Measurements from ENCODE around the gene ROBO3.

Gene ROBO3

GRCh38 chr11:124843616-124843910, 21.7 kb upstream of the ROBO3 start:
- no peak for DNase-seq

GRCh38 chr11:124844664-124845079, 20.6 kb upstream of the ROBO3 start:
- DNase-seq = no peak

- DNase-seq = no peak
These were observed 19.1 kb upstream of the ROBO3 start for GRCh38 chr11:124846070-124846673.

DNA sequence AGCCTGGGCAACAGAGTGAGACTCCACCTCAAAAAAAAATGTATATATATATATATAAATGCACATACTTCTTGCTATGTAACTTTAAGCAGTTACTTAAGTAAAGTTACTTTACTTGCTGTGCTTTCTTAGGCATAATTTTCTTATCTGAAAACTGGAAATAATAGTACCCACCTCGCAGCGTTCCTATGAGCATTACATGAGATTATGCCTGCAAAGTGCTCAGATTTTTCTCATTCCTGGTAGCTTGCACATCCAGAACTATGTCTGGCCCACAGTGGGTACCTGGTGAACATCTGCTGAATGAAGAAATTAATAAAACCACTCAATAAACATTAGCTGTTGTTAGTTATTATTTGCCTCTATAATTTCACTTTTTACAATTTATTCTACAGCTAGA, 6.1 kb upstream of the ROBO3 start:
- no peak for DNase-seq

- DNase-seq = no peak
These were observed 3.6 kb upstream of the ROBO3 start for GRCh38 chr11:124861670-124862069.

GRCh38 chr11:124863137-124863825, 2.0 kb upstream of the ROBO3 start:
- no peak for DNase-seq

GRCh38 chr11:124863826-124864165, 1.4 kb upstream of the ROBO3 start:
- DNase-seq = no peak

- DNase-seq = no peak
These were observed 898 bp upstream of the ROBO3 start for GRCh38 chr11:124864176-124864891.

GRCh38 chr11:124864892-124865180, 396 bp upstream of the ROBO3 start:
- DNase-seq = no peak

DNA sequence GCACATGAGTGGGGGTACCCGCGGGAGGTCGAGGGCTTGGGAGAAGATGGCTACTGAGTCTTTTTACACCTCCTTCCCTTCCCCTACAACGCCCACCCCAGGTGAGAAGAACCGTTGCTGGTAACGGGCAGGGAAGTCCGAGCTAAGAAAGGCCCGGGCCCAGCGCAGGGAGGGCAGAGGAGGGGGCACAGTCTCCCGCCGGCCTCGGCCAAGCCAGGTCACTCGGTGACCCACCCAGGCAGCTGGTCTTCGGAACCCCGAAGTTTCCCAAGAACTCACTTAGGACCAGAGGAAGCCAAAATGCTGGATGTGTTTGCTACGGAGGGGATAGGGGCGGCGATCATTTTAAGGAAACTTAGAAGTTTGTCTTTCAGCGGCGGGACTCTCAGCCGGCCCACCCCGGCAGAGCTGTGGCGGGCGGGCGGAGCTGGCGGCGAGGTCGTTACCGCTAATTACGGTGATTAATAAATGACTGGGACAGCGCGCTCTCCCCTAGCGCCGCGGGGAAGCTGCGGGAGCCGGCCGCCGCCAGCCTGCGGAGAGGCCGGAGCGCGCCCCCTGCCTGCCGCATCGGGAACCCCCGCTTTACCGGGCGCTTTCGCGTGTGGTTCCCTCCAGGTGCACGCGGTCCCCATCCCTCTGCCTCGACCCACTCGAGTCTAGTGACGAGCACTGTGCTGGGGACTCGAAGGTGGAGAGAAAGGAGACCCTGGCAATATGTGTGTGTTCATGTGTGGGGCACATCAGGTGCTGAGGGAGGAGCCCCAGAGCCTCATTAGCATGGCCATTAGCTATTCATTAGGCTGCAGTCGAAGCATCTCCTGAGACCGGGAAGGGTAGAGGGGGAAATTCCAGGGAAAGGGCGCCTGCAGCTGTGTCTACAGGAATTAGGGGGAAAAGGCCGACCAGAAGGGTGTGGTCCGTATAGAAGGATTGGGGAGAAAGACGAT, 945 bp downstream of the ROBO3 start:
- DNase-seq = peak; percentile 18

DNA sequence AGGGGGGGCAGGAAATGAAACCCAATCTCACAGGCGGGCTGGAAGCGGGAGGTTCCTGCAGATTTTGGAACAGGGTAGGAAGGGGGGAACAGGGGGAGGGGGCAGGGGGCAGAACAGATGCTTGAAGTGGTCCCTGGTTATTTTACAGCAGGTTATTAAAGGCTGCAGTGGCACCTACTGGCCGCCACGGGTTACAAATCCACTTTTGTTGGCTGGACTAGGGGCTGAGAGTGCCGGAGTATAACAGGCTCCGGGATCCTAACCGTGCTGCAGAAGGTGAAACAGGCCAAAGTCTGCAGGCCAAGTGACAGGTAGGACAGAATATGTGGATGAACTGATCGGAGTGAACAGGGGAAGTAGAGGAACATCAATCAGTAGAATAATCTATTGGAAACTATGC, 2.5 kb downstream of the ROBO3 start:
- peak; percentile 27 for DNase-seq

DNA sequence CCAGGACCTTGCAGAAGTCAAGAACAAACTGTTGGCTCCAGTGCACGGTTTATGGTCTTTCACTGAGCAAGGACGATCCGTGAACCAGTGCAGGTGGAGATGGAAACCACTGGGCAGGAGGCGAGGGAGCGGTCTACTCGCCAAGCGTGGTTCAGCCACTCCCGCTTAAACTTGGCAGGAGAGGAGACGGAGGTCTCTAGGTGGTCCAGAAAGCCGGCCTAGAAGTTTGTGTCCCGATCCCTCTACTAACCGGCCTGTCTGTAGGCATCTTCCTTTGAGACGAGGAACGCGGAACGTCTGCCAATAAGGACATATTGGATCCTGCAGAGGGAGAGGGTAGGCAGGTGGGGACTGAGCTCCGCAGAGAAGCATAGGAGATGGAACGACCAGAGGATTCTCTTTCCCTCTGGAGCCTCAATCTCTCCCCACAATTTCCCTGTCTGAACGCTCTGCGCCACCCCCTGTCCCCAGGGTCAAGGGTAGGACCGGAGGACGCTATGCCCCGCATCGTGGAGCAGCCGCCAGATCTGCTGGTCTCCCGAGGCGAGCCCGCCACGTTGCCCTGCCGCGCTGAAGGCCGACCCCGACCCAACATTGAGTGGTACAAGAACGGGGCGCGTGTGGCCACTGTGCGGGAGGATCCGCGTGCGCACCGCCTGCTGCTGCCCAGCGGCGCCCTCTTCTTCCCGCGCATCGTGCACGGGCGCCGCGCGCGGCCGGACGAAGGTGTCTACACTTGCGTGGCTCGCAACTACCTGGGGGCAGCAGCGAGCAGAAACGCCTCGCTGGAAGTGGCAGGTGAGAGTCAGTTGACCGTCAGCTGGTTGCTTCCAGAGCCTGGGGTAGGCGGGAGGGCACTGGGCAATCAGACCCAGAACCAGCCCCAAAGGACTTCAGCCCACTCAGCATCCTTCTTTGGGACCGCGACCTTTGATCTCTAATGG, 3.4 kb downstream of the ROBO3 start:
- DNase-seq = no peak

DNA sequence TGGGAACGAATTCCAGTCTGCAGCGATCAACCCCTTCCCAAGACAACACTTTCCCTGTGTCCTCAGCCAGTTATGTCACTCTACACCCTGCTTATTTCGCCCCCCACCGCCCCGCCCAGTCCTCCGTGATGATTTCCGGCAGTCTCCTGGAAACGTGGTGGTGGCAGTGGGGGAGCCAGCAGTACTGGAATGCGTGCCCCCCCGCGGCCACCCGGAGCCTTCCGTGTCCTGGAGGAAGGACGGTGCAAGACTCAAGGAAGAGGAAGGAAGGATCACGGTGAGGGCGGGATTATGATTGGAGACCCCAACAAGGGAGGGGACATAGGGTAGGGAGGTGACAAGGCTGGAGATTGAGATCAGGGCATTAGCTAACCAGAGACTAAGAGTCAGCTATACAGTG, 4.1 kb downstream of the ROBO3 start:
- no peak for DNase-seq

DNA sequence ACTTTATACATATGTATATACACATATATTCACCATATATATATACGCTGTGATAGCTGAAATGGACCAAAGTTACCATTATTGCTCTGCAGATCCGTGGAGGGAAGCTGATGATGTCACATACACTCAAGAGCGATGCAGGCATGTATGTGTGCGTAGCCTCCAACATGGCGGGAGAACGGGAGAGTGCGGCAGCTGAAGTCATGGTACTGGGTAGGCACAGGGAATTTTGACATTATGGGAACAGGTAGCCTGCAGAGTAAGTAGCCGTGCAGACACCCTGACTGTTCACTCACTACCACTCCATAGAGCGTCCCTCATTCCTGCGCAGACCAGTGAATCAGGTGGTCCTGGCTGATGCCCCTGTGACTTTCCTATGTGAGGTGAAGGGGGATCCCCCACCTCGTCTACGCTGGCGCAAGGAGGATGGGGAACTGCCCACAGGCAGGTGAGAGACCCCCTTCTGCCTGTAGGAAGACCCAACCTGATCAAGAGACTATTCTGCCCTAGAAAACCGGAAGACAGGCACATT, 4.7 kb downstream of the ROBO3 start:
- no peak for DNase-seq

GRCh38 chr11:124870430-124870829, 5.2 kb downstream of the ROBO3 start:
- DNase-seq = no peak

DNA sequence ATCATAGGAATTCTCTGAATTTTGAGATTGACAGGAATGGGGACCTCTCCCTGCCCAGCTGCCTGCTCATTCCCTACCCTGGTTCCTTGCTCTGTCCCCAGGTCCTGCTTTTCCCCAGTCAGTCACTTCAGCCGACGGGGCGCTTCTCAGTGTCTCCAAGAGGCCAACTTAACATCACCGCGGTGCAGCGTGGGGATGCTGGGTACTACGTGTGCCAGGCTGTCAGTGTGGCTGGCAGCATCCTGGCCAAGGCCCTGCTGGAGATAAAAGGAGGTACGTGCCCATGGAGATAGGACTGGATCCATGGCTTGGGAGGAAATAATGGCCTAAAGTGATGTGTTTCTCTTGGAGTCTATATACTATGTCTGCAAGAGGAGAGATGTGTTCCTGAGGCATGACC, 7.0 kb downstream of the ROBO3 start:
- no peak for DNase-seq

DNA sequence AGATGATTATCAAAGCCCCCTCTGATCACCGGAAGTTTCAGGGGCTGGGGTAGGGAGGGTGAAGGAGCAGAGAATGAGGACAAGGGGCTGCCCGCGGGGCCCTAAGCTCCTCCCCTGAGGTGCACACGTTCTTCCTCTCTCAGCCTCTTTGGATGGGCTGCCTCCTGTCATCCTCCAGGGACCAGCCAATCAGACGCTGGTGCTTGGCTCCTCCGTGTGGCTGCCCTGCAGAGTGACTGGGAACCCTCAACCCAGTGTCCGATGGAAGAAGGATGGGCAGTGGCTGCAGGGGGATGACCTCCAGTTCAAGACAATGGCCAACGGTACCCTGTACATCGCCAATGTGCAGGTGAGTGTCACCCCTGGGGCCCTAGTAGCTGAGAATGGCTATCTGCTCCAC, 7.5 kb downstream of the ROBO3 start:
- DNase-seq = no peak

GRCh38 chr11:124873951-124874350, 8.7 kb downstream of the ROBO3 start:
- DNase-seq = no peak

DNA sequence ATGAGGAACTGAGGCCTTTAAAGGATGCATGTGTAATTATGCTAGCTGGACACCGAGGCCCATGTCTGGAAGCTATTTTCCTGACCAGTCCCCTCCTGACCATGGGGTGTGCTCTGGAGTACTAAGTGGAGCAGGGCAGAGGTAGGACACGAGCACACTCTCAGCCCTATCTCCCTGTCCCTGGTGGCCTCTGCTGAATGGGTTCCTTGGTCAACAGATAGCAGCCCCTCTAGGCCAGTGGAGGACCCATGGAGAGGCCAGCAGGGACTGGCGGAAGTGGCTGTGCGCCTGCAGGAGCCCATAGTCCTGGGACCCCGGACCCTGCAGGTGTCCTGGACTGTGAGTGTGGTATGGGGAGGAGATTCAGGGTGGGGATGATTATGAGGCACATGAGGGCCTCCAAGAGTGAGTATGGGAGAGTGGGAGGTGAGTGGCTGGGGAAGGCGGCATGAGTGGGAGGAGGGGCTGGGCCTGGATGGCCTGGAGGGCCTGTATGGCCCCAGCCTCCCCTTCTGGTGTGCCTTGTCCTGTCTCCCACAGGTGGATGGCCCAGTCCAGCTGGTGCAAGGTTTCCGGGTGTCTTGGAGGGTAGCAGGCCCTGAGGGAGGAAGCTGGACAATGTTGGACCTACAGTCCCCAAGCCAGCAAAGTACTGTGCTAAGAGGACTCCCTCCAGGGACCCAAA, 9.5 kb downstream of the ROBO3 start:
- DNase-seq = no peak

- DNase-seq = no peak
These were observed 10.2 kb downstream of the ROBO3 start for GRCh38 chr11:124875401-124875800.

Measured in fibroblast of skin of back (primary cell).